Neural crest cell (in vitro differentiated cells): ENCODE data around the gene CNN3. TPM values are rescaled to one million over a fixed set of nuclear protein-coding genes. Genes with fewer than 3 reads are reported as not detected.
A peak's percentile ranks its signal among the peaks of the same experiment; 100 is the strongest.

Source experiments
- DNase-seq: peaks from one replicate; pipeline ENCODE4 v3.0.0; 2021; ENCODE audit warnings: low read depth, mixed read lengths, low spot score
- H3K27ac Mint-ChIP-seq: one replicate; pipeline ENCODE4 v1.8.0; 2021; ENCODE audit warnings: mild to moderate bottlenecking, mixed read lengths; ENCODE audit not compliant: unreplicated experiment
- H3K27me3 Mint-ChIP-seq: 2 replicates; pipeline ENCODE4 v1.8.0; 2021; ENCODE audit warnings: low read depth, mild to moderate bottlenecking, mixed read lengths
- H3K36me3 Mint-ChIP-seq: 2 replicates; pipeline ENCODE4 v1.8.0; 2021; ENCODE audit warnings: low read depth, mild to moderate bottlenecking, mixed read lengths
- H3K4me1 Mint-ChIP-seq: 2 replicates; pipeline ENCODE4 v1.8.0; 2021; ENCODE audit warnings: mixed read lengths
- H3K4me3 Mint-ChIP-seq: one replicate; pipeline ENCODE4 v1.8.0; 2021; ENCODE audit warnings: mild to moderate bottlenecking, mixed read lengths
- H3K9me3 Mint-ChIP-seq: 2 replicates; pipeline ENCODE4 v1.8.0; 2021; ENCODE audit warnings: mixed read lengths
- CTCF ChIP-seq: fragments of 200-600 bp; sonication (generic); conservative IDR thresholded peaks from 2 replicates; pipeline ENCODE4 v1.5.0; 2021; ENCODE audit warnings: antibody characterized with exemption, mild to moderate bottlenecking
- total RNA-seq: library from RNA; stranded (reverse); gene quantifications from 2 replicates; pipeline ENCODE4 v1.2.1, GENCODE V29; 2021

CNN3 gene
- total RNA-seq, 1 donor from 2014 or later = 322 TPM

GRCh38 chr1:94926126-94926914 lies 590 bp downstream of the CNN3 start:
- peak; percentile 59 for TF ChIP-seq CTCF
- H3K36me3 Mint-ChIP-seq = peaks cover 5% of the 10 kb centered on the region
- H3K27ac Mint-ChIP-seq = peak overlapping the region; percentile 100
- no peaks in the 10 kb centered on the region for H3K9me3 Mint-ChIP-seq
- peak; percentile 62 for DNase-seq
- H3K27me3 Mint-ChIP-seq = peaks cover 9% of the 10 kb centered on the region
- peaks cover 80% of the 10 kb centered on the region for H3K4me1 Mint-ChIP-seq
- H3K4me3 Mint-ChIP-seq = peak overlapping the region; percentile 99

- H3K4me1 Mint-ChIP-seq = peaks cover 83% of the 10 kb centered on the region
- DNase-seq = peak; percentile 81
- H3K36me3 Mint-ChIP-seq = peaks cover 5% of the 10 kb centered on the region
- H3K27me3 Mint-ChIP-seq = peaks cover 9% of the 10 kb centered on the region
- H3K27ac Mint-ChIP-seq = peak overlapping the region; percentile 100
- no peaks in the 10 kb centered on the region for H3K9me3 Mint-ChIP-seq
- TF ChIP-seq CTCF = no peak
- peak overlapping the region; percentile 99 for H3K4me3 Mint-ChIP-seq
Observed at GRCh38 chr1:94925561-94926125, 1.3 kb downstream of the CNN3 start.

GRCh38 chr1:94925004-94925403 lies 1.9 kb downstream of the CNN3 start:
- DNase-seq = no peak
- peak overlapping the region; percentile 100 for H3K27ac Mint-ChIP-seq
- H3K9me3 Mint-ChIP-seq = no peaks in the 10 kb centered on the region
- peaks cover 9% of the 10 kb centered on the region for H3K27me3 Mint-ChIP-seq
- no peak for TF ChIP-seq CTCF
- peak overlapping the region; percentile 99 for H3K4me3 Mint-ChIP-seq
- peaks cover 5% of the 10 kb centered on the region for H3K36me3 Mint-ChIP-seq
- peaks cover 83% of the 10 kb centered on the region for H3K4me1 Mint-ChIP-seq

GRCh38 chr1:94922761-94923331 lies 4.1 kb downstream of the CNN3 start:
- no peak for DNase-seq
- no peak for TF ChIP-seq CTCF
- Mint-ChIP-seq H3K27me3 (peaks cover 9% of the 10 kb centered on the region), H3K27ac (no peak overlapping the region), H3K9me3 (no peaks in the 10 kb centered on the region), H3K36me3 (peaks cover 8% of the 10 kb centered on the region), H3K4me1 (peaks cover 78% of the 10 kb centered on the region), H3K4me3 (peak overlapping the region; percentile 52)

- peak overlapping the region; percentile 65 for H3K27ac Mint-ChIP-seq
- no peak for TF ChIP-seq CTCF
- no peak for DNase-seq
- peaks cover 8% of the 10 kb centered on the region for H3K36me3 Mint-ChIP-seq
- peaks cover 80% of the 10 kb centered on the region for H3K4me1 Mint-ChIP-seq
- peak overlapping the region; percentile 76 for H3K4me3 Mint-ChIP-seq
- no peaks in the 10 kb centered on the region for H3K9me3 Mint-ChIP-seq
- peaks cover 6% of the 10 kb centered on the region for H3K27me3 Mint-ChIP-seq
Observed at GRCh38 chr1:94921977-94922376, 4.9 kb downstream of the CNN3 start.
